ENCODE data around the gene CRLF2. TPM values are rescaled to one million over a fixed set of nuclear protein-coding genes. Genes with fewer than 3 reads are reported as not detected.
"Not testable (repeated sequence)": the region's sequence is repeated elsewhere in the genome, so short reads cannot be mapped to it uniquely, and the experiment has no call there.

CRLF2 gene
- total RNA-seq, 1 experiment from 2014 or later, result not detected

DNA sequence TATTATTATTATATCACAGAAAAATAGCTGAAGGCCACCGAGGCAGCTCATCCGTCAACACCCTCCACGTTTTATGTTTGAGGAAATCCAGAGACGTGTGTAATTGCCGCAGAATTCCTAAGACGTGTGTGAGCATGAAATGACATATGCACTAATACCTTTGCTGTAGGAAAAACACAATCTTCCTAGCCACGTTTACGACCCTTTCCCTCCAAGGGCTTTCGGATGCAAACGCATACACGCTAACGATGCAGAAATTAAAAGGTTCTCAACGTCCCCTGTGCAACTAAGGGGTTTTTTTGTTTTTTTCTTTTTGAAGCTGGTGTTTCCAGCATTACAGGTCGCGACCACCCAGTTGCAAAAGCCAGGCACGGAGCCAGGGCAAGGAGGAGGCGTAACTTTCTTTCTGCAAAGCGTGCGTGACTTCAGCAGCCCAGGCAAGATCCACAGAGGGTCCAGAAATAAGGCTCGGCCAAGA, 33.8 kb downstream of the CRLF2 start:
- no peaks in the 10 kb centered on the region for H3K36me3 Mint-ChIP-seq (ENCODE audit: insufficient read depth, unreplicated experiment)
- BruUV-seq (replicated peaks), result no TSS peak
- H3K27me3 Mint-ChIP-seq (ENCODE audit: insufficient read depth, unreplicated experiment), result no peaks in the 10 kb centered on the region
- no peak for DNase-seq (ENCODE audit: unreplicated experiment)
- ChIA-PET POLR2A (no interaction called here), CTCF (no interaction called here)
- H3K4me3 Mint-ChIP-seq (ENCODE audit: unreplicated experiment), result no peak overlapping the region
- H3K9me3 Mint-ChIP-seq (ENCODE audit: unreplicated experiment), result no peaks in the 10 kb centered on the region
- TF ChIP-seq, protein P1, sequence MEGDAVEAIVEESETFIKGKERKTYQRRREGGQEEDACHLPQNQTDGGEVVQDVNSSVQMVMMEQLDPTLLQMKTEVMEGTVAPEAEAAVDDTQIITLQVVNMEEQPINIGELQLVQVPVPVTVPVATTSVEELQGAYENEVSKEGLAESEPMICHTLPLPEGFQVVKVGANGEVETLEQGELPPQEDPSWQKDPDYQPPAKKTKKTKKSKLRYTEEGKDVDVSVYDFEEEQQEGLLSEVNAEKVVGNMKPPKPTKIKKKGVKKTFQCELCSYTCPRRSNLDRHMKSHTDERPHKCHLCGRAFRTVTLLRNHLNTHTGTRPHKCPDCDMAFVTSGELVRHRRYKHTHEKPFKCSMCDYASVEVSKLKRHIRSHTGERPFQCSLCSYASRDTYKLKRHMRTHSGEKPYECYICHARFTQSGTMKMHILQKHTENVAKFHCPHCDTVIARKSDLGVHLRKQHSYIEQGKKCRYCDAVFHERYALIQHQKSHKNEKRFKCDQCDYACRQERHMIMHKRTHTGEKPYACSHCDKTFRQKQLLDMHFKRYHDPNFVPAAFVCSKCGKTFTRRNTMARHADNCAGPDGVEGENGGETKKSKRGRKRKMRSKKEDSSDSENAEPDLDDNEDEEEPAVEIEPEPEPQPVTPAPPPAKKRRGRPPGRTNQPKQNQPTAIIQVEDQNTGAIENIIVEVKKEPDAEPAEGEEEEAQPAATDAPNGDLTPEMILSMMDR (IDR thresholded peaks at IDR 0.05; ENCODE audit: unreplicated experiment), result no peak
- no peaks in the 10 kb centered on the region for H3K4me1 Mint-ChIP-seq (ENCODE audit: insufficient read depth, unreplicated experiment)
- intact Hi-C loops (cut with micrococcal nuclease), result no loop called here
- no peak overlapping the region for H3K27ac Mint-ChIP-seq (ENCODE audit: low read depth, unreplicated experiment)

DNA sequence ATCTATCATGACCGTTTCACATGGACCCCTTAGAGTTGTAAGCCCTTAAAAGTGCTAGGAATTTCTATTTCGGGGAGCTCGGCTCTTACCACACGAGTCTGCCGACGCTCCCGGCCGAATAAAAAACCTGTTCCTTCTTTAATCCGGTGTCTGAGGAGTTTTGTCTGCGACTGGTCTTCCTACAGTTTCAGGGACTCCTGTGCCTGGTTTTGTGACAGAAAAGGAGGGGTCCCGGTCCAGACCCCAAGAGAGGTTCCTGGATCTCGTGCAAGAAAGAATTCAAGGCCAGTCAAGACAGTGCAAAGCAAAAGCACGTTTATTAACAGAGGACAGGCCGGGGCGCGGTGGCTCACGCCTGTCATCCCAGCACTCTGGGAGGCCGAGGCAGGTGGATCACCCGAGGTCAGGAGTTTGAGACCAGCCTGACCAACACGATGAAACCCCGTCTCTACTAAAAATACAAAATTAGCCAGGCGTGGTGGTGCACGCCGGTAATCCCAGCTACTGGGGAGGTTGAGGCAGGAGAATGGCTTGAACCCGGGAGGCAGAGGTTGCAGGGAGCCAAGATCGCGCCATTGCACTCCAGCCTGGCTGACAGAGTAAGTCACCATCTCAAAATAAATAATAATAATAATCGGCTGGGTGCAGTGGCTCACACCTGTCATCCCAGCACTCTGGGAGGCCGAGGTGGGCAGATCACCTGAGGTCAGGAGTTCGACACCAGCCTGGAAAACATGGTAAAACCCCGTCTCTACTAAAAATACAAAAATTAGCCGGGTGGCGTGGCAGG, 35.7 kb downstream of the CRLF2 start:
- CTCF ChIA-PET; H3K9me3 Mint-ChIP-seq (ENCODE audit: unreplicated experiment); H3K36me3 Mint-ChIP-seq (ENCODE audit: insufficient read depth, unreplicated experiment); POLR2A ChIA-PET; H3K4me3 Mint-ChIP-seq (ENCODE audit: unreplicated experiment); H3K4me1 Mint-ChIP-seq (ENCODE audit: insufficient read depth, unreplicated experiment); BruUV-seq (replicated peaks); intact Hi-C loops (cut with micrococcal nuclease); DNase-seq (ENCODE audit: unreplicated experiment); H3K27ac Mint-ChIP-seq (ENCODE audit: low read depth, unreplicated experiment); H3K27me3 Mint-ChIP-seq (ENCODE audit: insufficient read depth, unreplicated experiment): not testable (repeated sequence)

DNA sequence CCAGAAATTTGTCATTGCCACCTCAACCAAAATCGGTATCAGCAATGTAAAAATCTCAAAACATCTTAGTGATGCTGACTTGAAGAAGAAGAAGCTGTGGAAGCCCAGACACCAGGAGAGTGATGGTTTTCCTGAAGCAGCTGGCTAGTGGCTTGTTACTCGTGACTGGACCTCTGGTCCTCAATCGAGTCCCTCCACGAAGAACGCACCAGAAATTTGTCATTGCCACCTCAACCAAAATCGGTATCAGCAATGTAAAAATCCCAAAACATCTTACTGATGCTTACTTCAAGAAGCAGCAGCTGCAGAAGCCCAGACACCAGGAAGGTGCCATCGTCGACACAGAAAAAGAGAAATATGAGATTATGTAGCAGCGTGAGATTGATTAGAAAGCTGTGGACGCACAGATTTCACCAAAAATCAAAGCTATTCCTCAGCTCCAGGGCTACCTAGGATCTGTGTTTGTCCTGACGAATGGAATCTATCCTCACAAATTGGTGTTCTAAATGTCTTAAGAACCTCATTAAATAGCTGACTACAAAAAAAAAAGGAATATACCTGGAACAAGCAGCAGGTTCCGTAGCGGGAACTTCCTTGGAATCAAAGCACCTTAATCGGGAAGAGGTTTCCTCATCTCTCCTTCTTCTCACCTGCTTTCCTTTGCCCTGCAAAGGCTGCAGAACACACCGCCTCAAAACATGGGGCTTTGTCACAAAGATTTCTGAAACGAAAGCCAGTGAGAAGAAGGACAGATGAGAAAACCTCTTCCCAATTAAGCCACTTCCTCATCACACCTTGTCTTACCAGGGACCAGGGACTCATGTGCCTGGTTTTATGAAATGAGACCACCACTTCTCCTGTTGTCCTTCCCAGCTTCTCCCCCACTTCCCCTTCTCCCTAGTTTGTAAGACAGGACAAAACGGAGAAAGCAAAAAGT, 37.6 kb downstream of the CRLF2 start:
- H3K36me3 Mint-ChIP-seq (ENCODE audit: insufficient read depth, unreplicated experiment); BruUV-seq (replicated peaks); H3K4me1 Mint-ChIP-seq (ENCODE audit: insufficient read depth, unreplicated experiment); DNase-seq (ENCODE audit: unreplicated experiment); CTCF ChIA-PET; POLR2A ChIA-PET; intact Hi-C loops (cut with micrococcal nuclease); H3K9me3 Mint-ChIP-seq (ENCODE audit: unreplicated experiment); H3K27me3 Mint-ChIP-seq (ENCODE audit: insufficient read depth, unreplicated experiment); H3K4me3 Mint-ChIP-seq (ENCODE audit: unreplicated experiment); H3K27ac Mint-ChIP-seq (ENCODE audit: low read depth, unreplicated experiment): not testable (repeated sequence)

GRCh38 chrX:1173435-1173834, 39.0 kb downstream of the CRLF2 start:
- CTCF ChIA-PET; BruUV-seq (replicated peaks); H3K9me3 Mint-ChIP-seq (ENCODE audit: unreplicated experiment); H3K27me3 Mint-ChIP-seq (ENCODE audit: insufficient read depth, unreplicated experiment); POLR2A ChIA-PET; H3K27ac Mint-ChIP-seq (ENCODE audit: low read depth, unreplicated experiment); H3K4me1 Mint-ChIP-seq (ENCODE audit: insufficient read depth, unreplicated experiment); intact Hi-C loops (cut with micrococcal nuclease); DNase-seq (ENCODE audit: unreplicated experiment); H3K4me3 Mint-ChIP-seq (ENCODE audit: unreplicated experiment); H3K36me3 Mint-ChIP-seq (ENCODE audit: insufficient read depth, unreplicated experiment): not testable (repeated sequence)

DNA sequence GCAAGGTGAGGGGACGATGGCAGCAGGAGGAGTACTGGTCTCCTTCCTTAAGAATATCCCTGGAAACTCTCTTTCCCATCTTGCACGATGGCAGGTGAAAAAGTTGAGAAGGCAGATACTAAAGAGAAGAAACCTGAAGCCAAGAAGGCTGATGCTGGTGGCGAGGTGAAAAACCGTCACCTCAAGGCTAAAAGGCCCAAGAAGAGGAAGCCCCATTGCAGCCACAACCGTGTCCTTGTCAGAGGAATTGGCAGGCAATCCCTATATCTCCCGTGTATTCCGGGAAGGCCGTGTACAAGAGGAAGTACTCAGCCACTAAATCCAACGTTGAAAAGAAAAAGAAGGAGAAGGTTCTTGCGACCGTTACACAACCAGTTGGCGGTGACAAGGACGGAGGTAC, 40.0 kb downstream of the CRLF2 start:
- no peaks in the 10 kb centered on the region for H3K27me3 Mint-ChIP-seq (ENCODE audit: insufficient read depth, unreplicated experiment)
- BruUV-seq (replicated peaks), result no TSS peak
- peaks cover 6% of the 10 kb centered on the region for H3K4me1 Mint-ChIP-seq (ENCODE audit: insufficient read depth, unreplicated experiment)
- peaks cover 1% of the 10 kb centered on the region for H3K36me3 Mint-ChIP-seq (ENCODE audit: insufficient read depth, unreplicated experiment)
- TF ChIP-seq, protein P1 (IDR thresholded peaks at IDR 0.05; ENCODE audit: unreplicated experiment), result no peak
- H3K27ac Mint-ChIP-seq (ENCODE audit: low read depth, unreplicated experiment), result no peak overlapping the region
- DNase-seq (ENCODE audit: unreplicated experiment), result no peak
- ChIA-PET CTCF (no interaction called here), POLR2A (no interaction called here)
- peaks cover 11% of the 10 kb centered on the region for H3K9me3 Mint-ChIP-seq (ENCODE audit: unreplicated experiment)
- intact Hi-C loops (cut with micrococcal nuclease), result no loop called here
- H3K4me3 Mint-ChIP-seq (ENCODE audit: unreplicated experiment), result no peak overlapping the region

- intact Hi-C loops (cut with micrococcal nuclease); CTCF ChIA-PET; BruUV-seq (replicated peaks); H3K27ac Mint-ChIP-seq (ENCODE audit: low read depth, unreplicated experiment); DNase-seq (ENCODE audit: unreplicated experiment); H3K27me3 Mint-ChIP-seq (ENCODE audit: insufficient read depth, unreplicated experiment); H3K4me3 Mint-ChIP-seq (ENCODE audit: unreplicated experiment); H3K36me3 Mint-ChIP-seq (ENCODE audit: insufficient read depth, unreplicated experiment); POLR2A ChIA-PET; H3K4me1 Mint-ChIP-seq (ENCODE audit: insufficient read depth, unreplicated experiment): not testable (repeated sequence)
- peaks cover 12% of the 10 kb centered on the region for H3K9me3 Mint-ChIP-seq (ENCODE audit: unreplicated experiment)
Observed at GRCh38 chrX:1171915-1172314, 40.5 kb downstream of the CRLF2 start.

All from MCF 10A (cell line).